Retinal pigment epithelial cell (primary cell): ENCODE measurements around the gene SNX9.
"Not testable (repeated sequence)": the region's sequence is repeated elsewhere in the genome, so short reads cannot be mapped to it uniquely, and the experiment has no call there.

Source experiments
- DNase-seq: peaks from one replicate; pipeline ENCODE4 v3.0.0-alpha.2; 2010; ENCODE audit warnings: low read depth
- H3K4me3 ChIP-seq: 2 replicates; pipeline ENCODE4 v1.5.1; 2011; ENCODE audit warnings: mild to moderate bottlenecking, low read length, control low read depth, moderate library complexity
- TF ChIP-seq, protein P1 (sequence below): conservative IDR thresholded peaks from 2 replicates; pipeline ENCODE4 v1.5.1; 2011; ENCODE audit warnings: low read depth, low read length, control low read depth, inconsistent platforms

SNX9 gene

DNA sequence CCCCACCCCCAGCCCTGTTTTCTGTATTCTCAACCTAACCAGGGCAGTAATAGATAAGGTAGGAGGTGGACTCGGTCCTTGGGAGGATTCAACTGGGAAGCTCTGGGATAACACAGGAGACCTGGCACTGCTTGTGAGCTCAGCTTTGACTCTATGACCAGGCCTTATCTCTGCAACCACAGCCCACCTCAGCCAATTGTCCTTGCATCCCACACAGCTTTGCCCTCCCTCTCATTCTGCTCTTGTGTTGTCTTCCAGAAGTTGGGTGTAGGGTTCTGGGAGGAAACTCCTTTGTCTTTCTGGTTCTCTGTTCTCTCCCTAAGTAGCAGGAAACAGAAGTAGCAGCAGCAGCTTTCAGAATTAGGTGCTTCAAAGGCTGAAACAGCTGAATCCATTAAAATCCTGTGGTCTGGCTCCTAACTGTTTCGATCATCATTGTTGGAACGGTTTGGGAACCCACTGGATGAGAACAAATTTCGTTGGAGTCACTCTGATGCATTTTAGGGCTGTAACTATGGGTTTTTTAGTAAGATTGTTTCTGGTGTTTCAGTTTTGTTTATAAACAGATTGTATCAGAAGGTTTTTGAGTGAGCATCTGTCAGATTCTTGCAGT is 32.4 kb upstream of the SNX9 start:
- H3K4me3 ChIP-seq: no peak overlapping the region
- TF ChIP-seq, protein P1, sequence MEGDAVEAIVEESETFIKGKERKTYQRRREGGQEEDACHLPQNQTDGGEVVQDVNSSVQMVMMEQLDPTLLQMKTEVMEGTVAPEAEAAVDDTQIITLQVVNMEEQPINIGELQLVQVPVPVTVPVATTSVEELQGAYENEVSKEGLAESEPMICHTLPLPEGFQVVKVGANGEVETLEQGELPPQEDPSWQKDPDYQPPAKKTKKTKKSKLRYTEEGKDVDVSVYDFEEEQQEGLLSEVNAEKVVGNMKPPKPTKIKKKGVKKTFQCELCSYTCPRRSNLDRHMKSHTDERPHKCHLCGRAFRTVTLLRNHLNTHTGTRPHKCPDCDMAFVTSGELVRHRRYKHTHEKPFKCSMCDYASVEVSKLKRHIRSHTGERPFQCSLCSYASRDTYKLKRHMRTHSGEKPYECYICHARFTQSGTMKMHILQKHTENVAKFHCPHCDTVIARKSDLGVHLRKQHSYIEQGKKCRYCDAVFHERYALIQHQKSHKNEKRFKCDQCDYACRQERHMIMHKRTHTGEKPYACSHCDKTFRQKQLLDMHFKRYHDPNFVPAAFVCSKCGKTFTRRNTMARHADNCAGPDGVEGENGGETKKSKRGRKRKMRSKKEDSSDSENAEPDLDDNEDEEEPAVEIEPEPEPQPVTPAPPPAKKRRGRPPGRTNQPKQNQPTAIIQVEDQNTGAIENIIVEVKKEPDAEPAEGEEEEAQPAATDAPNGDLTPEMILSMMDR: no peak
- no peak for DNase-seq

DNA sequence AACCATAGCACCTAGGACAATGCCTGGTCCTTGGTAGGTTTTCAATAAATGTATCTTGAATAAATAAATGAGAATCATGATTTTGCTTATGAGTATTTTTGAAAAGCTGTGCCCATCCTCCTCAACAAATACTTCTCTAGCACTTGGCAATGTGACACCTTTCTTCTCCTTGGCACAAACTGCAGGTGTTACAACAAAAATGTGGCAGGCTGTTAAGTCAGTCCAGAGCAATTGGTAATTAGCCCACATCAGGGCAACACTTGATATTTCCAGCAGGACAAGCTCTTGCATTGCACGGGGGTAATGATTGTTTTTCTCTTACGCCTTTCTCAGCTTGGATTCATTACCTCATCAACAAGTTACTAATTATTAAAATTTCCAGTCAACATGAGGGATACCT is 31.6 kb upstream of the SNX9 start:
- DNase-seq: no peak
- no peak overlapping the region for H3K4me3 ChIP-seq

DNA sequence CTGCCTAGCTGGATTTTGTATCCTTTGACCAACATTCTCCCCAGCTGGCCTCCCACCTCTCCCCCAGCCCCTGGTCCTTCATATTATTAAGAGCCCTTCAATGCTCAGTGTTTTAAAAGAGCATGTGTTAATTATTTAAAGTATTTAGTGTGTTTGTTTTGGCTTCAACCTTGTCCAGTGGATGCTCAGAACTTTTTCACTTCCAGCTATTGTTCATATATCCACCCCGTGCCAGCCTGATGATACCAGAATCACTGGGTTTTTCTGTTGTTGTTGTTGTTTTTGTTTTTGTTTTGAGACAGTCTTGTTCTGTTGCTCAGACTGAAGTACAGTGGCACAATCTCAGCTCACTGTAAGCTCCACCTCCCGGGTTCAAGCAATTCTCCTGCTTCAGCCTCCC is 30.4 kb upstream of the SNX9 start:
- TF ChIP-seq, protein P1: no peak
- DNase-seq: no peak
- no peak overlapping the region for H3K4me3 ChIP-seq

More for the DNA sequence above, 31.6 kb upstream of the SNX9 start:
- TF ChIP-seq, protein P1: no peak

DNA sequence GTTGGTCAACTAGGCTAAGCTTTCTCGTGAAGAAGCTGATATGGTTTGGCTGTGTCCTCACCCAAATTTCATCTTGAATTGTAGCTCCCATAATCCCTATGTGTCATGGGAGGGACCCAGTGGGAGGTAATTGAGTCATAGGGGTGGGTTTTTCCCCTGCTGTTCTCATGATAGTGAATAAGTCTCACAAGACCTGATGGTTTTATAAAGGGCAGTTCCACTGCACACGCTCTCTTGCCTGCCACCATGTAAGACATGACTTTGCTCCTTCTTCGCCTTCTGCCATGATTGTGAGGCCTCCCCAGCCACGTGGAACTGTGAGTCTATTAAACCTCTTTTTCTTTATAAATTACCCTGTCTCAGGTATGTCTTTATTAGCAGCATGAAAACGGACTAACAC is 29.0 kb upstream of the SNX9 start:
- DNase-seq, H3K4me3 ChIP-seq: not testable (repeated sequence)

DNA sequence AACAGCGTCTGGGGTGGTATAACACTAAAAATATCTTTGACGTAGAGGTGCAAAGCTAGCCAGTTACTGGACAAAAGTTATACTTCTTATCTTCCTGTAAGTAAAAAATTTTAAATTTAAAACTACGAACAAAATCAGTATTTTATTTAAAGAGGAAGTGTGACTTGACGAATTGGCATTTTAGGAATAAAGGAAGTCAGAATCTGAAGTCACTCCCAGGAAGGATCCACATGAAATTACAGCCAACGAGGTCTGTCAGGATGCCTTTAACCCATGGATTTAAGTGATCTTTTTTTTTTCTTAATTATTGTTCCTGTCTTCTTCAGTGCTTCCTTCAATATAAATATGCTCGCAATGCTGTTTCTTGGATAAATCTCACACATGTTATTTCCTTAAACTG is 27.2 kb upstream of the SNX9 start:
- TF ChIP-seq, protein P1: no peak
- no peak for DNase-seq
- no peak overlapping the region for H3K4me3 ChIP-seq

DNA sequence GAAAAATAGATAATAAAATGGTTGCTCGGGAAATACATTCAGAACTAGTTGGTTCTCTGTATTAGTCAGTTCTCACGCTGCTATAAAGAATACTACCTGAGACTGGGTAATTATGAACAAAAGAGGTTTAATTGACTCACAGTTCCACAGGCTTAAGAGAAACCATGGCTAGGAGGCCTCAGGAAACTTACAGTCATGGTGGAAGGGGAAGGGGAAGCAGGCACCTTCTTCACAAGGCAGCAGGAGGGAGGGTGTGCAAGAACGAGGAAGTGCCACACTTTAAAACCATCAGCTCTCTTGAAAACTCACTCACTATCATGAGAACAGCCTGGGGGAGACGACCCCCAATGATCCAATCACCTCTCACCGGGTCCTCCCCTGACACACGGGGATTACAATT is 24.2 kb upstream of the SNX9 start:
- no peak overlapping the region for H3K4me3 ChIP-seq
- TF ChIP-seq, protein P1: no peak
- DNase-seq: no peak

DNA sequence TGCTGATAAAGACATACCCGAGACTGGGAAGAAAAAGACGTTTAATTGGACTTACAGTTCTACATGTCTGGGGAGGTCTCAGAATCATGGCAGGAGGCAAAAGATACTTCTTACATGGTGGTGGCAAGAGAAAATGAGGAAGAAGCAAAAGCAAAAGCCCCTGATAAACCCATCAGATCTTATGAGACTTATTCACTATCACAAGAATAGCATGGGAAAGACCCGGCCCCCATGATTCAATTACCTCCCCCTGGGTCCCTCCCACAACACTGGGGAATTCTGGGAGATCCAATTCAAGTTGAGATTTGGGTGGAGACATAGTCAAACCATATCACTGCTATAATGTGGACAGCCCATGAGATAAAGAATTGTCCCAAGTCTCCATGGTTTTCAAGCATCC is 23.5 kb upstream of the SNX9 start:
- not testable (repeated sequence) for H3K4me3 ChIP-seq, DNase-seq

DNA sequence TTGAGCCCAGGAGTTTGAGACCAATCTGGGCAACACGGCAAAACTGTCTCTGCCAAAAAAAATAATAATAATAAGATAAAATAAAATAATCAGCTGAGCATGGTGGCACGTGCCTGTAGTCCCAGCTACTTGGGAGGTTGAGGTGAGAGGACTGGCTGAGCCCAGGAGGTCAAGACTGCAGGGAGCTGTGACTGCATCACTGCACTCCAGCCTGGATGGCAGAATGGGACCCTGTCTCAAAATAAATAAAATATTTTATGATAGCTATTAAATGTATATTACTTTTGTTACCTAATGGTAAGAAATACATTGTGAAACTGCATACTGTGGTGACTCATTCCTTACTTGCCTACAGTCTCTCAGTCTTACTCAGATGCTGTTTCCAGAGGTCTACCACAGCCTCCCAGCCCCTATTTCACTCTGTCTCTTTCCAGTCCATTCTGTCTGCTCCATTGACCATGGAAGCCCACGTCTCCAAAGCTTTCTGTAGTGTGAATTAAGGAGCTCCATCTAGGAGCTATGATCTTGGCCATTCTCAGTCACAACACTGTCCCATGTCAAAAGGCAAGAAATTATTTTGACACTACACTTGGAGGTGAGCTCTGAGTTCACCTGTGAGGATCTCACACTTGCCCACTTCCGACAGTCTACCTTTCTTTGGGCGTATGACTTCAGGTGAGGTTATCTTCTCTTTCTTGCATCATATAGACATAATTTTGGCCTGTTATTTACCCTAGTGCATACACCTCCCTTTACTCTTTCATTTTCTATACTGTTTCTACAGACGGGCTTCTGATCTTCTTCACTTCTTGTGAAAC is 22.4 kb upstream of the SNX9 start:
- DNase-seq: no peak
- TF ChIP-seq, protein P1: no peak

More for the DNA sequence above, 22.4 kb upstream of the SNX9 start:
- no peak overlapping the region for H3K4me3 ChIP-seq
